Neural cell (in vitro differentiated cells): ENCODE measurements around the gene ASB6. TPM values are rescaled to one million over a fixed set of nuclear protein-coding genes. Genes with fewer than 3 reads are reported as not detected.

Experiments used
- H2AFZ ChIP-seq: fragments of 200-600, 300-800 bp; sonication (generic), shearing (Covaris generic); 2 replicates; pipeline ENCODE4 v1.6.0; 2014; ENCODE audit warnings: low read depth, mild to moderate bottlenecking, antibody characterized with exemption, low read length, moderate library complexity
- H3F3A ChIP-seq: fragments of 200-600 bp; shearing (Covaris generic); 2 replicates; pipeline ENCODE4 v1.6.1; 2016; ENCODE audit warnings: mild to moderate bottlenecking, moderate library complexity, mixed read lengths, antibody characterized with exemption, low read length; ENCODE audit not compliant: insufficient read depth, poor library complexity, severe bottlenecking
- H3K27ac ChIP-seq: fragments of 200-600, 300-800 bp; sonication (generic), shearing (Covaris generic); 2 replicates; pipeline ENCODE4 v1.5.1; 2014; ENCODE audit warnings: mild to moderate bottlenecking, low read length, moderate library complexity
- H3K27me3 ChIP-seq: fragments of 300-800, 200-600 bp; sonication (generic), shearing (Covaris generic); 2 replicates; pipeline ENCODE4 v1.6.0; 2014; ENCODE audit warnings: mild to moderate bottlenecking, low read depth, low read length, moderate library complexity; ENCODE audit not compliant: insufficient read depth
- H3K36me3 ChIP-seq: fragments of 300-800, 200-600 bp; sonication (generic), shearing (Covaris generic); 2 replicates; pipeline ENCODE4 v1.5.1; 2014; ENCODE audit warnings: mild to moderate bottlenecking, antibody characterized with exemption, low read length, moderate library complexity; ENCODE audit not compliant: insufficient read depth
- H3K4me2 ChIP-seq: fragments of 300-800, 200-600 bp; sonication (generic), shearing (Covaris generic); 2 replicates; pipeline ENCODE4 v1.6.0; 2014; ENCODE audit warnings: mild to moderate bottlenecking, low read length
- H3K4me3 ChIP-seq: fragments of 300-800, 200-600 bp; sonication (generic), shearing (Covaris generic); 2 replicates; pipeline ENCODE4 v1.5.1; 2014; ENCODE audit warnings: mild to moderate bottlenecking, low read length, moderate library complexity
- H3K79me2 ChIP-seq: fragments of 200-600 bp; shearing (Covaris generic); replicated peaks from 2 replicates; pipeline ENCODE4 v1.6.0; 2014; ENCODE audit warnings: mild to moderate bottlenecking, low read length, moderate library complexity; ENCODE audit not compliant: insufficient read depth
- H3K9ac ChIP-seq: fragments of 300-800, 200-600 bp; sonication (generic), shearing (Covaris generic); 2 replicates; pipeline ENCODE4 v1.6.1; 2016; ENCODE audit warnings: mild to moderate bottlenecking, low read length, mixed read lengths
- H3K9me2 ChIP-seq: fragments of 200-600 bp; shearing (Covaris generic); 2 replicates; pipeline ENCODE4 v1.6.1; 2016; ENCODE audit warnings: mild to moderate bottlenecking, low read length, mixed read lengths; ENCODE audit not compliant: insufficient read depth
- H3K9me3 ChIP-seq: fragments of 200-600, 300-800 bp; sonication (generic), shearing (Covaris generic); 2 replicates; pipeline ENCODE4 v1.6.1; 2016; ENCODE audit warnings: mild to moderate bottlenecking, mixed run types, low read length, moderate library complexity, mixed read lengths
- H4K20me1 ChIP-seq: fragments of 200-600 bp; shearing (Covaris generic); 2 replicates; pipeline ENCODE4 v1.6.1; 2016; ENCODE audit warnings: mild to moderate bottlenecking, mixed run types; ENCODE audit not compliant: insufficient read depth
- EP300 ChIP-seq: fragments of 450-650 bp; conservative IDR thresholded peaks from 2 replicates; pipeline ENCODE4 v1.6.1; 2014; ENCODE audit warnings: antibody characterized with exemption, mild to moderate bottlenecking, moderate library complexity; ENCODE audit not compliant: poor library complexity, severe bottlenecking
- EZH2 ChIP-seq: fragments of 200-600, 300-800 bp; shearing (Covaris generic), sonication (generic); IDR thresholded peaks from 2 replicates; pipeline ENCODE4 v1.6.1; 2014; ENCODE audit warnings: antibody characterized with exemption, low read length, borderline replicate concordance, mild to moderate bottlenecking; ENCODE audit not compliant: insufficient read depth, poor library complexity, severe bottlenecking
- MXI1 ChIP-seq: fragments of 450-650 bp; conservative IDR thresholded peaks from 2 replicates; pipeline ENCODE4 v1.6.1; 2014; ENCODE audit warnings: antibody characterized with exemption, mild to moderate bottlenecking; ENCODE audit not compliant: poor library complexity, severe bottlenecking
- POLR2AphosphoS5 ChIP-seq: IDR thresholded peaks from 2 replicates; pipeline ENCODE4 v1.6.1; 2012
- RAD21 ChIP-seq: fragments of 450-650 bp; conservative IDR thresholded peaks from 2 replicates; pipeline ENCODE4 v1.6.1; 2014; ENCODE audit warnings: antibody characterized with exemption, mild to moderate bottlenecking, moderate library complexity
- SMC3 ChIP-seq: fragments of 450-650 bp; conservative IDR thresholded peaks from 2 replicates; pipeline ENCODE4 v1.6.1; 2014; ENCODE audit warnings: antibody characterized with exemption, mild to moderate bottlenecking, moderate library complexity; ENCODE audit not compliant: poor library complexity
- TAF1 ChIP-seq: IDR thresholded peaks from 2 replicates; pipeline ENCODE4 v1.6.1; 2012; ENCODE audit warnings: low read depth
- polyA plus RNA-seq: library from polyadenylated mRNA; depleted of rRNA; stranded (reverse); fragments of >200 nt; gene quantifications from 2 replicates; pipeline ENCODE4 v1.2.3, GENCODE V29; 2014
- TF ChIP-seq, protein P1 (sequence below): fragments of 450-650 bp; IDR thresholded peaks from 2 replicates; pipeline ENCODE4 v1.5.1; 2014; ENCODE audit warnings: antibody characterized with exemption, mild to moderate bottlenecking, moderate library complexity; ENCODE audit not compliant: poor library complexity, severe bottlenecking
- TF ChIP-seq, protein P2 (sequence below): IDR thresholded peaks from 2 replicates; pipeline ENCODE4 v1.6.1; 2012; ENCODE audit warnings: borderline replicate concordance

The ASB6 gene
- polyA plus RNA-seq, 1 donor from 2014 or later, result 18.4 TPM

DNA sequence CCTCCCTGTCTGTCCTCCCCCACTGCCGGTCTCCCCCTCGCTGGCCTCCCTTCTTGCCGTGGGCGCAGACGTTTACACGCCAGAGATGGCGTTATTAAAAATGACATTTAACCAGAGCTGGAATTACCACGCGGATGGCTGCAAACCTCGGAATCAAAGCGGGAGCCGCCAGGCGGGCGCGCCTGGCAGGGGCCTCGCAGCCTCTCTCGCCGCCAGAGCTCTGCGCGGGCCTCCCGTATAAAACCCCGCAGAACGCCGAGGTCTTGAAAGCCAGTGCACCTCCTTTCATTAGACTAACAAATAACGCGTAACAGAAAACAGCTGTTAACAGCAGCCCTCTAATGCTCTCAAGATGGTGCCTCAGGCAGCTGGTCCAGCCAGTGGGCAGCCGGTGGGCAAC, 33.7 kb upstream of the ASB6 start:
- Histone ChIP-seq H3K27me3 (no peaks in the 10 kb centered on the region), H3K9me3 (no peaks in the 10 kb centered on the region), H3K36me3 (no peaks in the 10 kb centered on the region), H3F3A (no peaks in the 10 kb centered on the region), H3K9ac (no peak overlapping the region), H4K20me1 (no peaks in the 10 kb centered on the region), H3K79me2 (no peaks in the 10 kb centered on the region), H3K9me2 (no peaks in the 10 kb centered on the region), H3K4me2 (no peak overlapping the region), H3K4me3 (no peak overlapping the region), H3K27ac (no peak overlapping the region), H2AFZ (no peak overlapping the region)
- TF ChIP-seq RAD21 (no peak), EZH2 (no peak), MXI1 (no peak), POLR2AphosphoS5 (no peak), SMC3 (no peak), TAF1 (no peak)
- TF ChIP-seq, protein P1, sequence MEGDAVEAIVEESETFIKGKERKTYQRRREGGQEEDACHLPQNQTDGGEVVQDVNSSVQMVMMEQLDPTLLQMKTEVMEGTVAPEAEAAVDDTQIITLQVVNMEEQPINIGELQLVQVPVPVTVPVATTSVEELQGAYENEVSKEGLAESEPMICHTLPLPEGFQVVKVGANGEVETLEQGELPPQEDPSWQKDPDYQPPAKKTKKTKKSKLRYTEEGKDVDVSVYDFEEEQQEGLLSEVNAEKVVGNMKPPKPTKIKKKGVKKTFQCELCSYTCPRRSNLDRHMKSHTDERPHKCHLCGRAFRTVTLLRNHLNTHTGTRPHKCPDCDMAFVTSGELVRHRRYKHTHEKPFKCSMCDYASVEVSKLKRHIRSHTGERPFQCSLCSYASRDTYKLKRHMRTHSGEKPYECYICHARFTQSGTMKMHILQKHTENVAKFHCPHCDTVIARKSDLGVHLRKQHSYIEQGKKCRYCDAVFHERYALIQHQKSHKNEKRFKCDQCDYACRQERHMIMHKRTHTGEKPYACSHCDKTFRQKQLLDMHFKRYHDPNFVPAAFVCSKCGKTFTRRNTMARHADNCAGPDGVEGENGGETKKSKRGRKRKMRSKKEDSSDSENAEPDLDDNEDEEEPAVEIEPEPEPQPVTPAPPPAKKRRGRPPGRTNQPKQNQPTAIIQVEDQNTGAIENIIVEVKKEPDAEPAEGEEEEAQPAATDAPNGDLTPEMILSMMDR, result no peak
- TF ChIP-seq, protein P2, sequence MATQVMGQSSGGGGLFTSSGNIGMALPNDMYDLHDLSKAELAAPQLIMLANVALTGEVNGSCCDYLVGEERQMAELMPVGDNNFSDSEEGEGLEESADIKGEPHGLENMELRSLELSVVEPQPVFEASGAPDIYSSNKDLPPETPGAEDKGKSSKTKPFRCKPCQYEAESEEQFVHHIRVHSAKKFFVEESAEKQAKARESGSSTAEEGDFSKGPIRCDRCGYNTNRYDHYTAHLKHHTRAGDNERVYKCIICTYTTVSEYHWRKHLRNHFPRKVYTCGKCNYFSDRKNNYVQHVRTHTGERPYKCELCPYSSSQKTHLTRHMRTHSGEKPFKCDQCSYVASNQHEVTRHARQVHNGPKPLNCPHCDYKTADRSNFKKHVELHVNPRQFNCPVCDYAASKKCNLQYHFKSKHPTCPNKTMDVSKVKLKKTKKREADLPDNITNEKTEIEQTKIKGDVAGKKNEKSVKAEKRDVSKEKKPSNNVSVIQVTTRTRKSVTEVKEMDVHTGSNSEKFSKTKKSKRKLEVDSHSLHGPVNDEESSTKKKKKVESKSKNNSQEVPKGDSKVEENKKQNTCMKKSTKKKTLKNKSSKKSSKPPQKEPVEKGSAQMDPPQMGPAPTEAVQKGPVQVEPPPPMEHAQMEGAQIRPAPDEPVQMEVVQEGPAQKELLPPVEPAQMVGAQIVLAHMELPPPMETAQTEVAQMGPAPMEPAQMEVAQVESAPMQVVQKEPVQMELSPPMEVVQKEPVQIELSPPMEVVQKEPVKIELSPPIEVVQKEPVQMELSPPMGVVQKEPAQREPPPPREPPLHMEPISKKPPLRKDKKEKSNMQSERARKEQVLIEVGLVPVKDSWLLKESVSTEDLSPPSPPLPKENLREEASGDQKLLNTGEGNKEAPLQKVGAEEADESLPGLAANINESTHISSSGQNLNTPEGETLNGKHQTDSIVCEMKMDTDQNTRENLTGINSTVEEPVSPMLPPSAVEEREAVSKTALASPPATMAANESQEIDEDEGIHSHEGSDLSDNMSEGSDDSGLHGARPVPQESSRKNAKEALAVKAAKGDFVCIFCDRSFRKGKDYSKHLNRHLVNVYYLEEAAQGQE, result no peak

DNA sequence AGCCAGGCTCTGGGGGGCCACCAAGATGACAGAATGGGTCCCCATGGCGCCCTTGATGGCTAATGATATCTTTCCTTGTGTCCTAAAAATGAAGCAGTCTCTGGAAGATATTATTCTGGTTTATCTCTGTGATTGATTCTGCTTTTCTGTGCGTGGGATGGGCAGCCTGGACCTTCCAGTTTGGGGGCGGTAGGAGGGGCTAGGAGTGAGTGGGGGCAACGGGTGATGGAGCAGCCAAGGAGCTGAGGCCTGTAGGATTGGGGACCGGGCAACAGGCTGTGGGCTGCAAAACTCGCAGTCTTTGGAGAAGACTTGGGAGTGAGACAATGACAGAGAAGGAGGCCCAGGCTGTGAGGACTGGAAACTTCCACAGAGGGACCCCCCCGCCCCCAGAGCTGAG, 32.3 kb upstream of the ASB6 start:
- Histone ChIP-seq H3K36me3 (no peaks in the 10 kb centered on the region), H3K4me2 (no peak overlapping the region), H4K20me1 (no peaks in the 10 kb centered on the region), H3K4me3 (no peak overlapping the region), H3K9ac (no peak overlapping the region), H3K79me2 (no peaks in the 10 kb centered on the region), H3K27ac (no peak overlapping the region), H2AFZ (no peak overlapping the region), H3K9me2 (no peaks in the 10 kb centered on the region), H3K9me3 (no peaks in the 10 kb centered on the region), H3F3A (no peaks in the 10 kb centered on the region), H3K27me3 (no peaks in the 10 kb centered on the region)
- no peak for TF ChIP-seq TAF1
- TF ChIP-seq EP300, result no peak
- TF ChIP-seq MXI1, result no peak
- no peak for TF ChIP-seq SMC3
- TF ChIP-seq, protein P2, result no peak
